Measurements from ENCODE around the gene SLC6A6.

DNA sequence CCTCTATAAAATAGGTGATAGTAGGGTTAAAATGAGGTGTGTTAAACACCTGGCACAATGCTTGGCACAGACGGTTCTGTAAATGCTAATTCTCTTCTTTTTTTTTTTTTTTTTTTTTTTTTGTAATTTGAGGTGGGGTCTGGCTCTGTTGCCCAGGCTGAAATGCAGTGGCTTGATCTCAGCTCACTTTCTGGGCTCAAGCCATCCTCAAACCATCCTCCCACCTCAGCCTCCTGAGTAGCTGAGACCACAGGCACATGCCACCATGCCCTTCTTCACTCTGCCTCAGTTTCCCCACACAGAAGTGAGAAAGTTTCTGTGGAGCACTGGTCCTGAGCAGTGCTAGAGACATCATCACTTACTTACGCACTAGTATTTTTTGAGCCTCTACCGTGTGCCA lies 57.4 kb downstream of the SLC6A6 start:
- no peak for TF ChIP-seq POLR2A (IDR thresholded peaks at IDR 0.05; ENCODE audit: low read depth, low read length)
- TF ChIP-seq POLR2AphosphoS5 (IDR thresholded peaks at IDR 0.05; ENCODE audit: low read depth, low read length): no peak
- TF ChIP-seq POU2F2 (IDR thresholded peaks at IDR 0.05; ENCODE audit: low read depth, low read length): no peak
- no peak for TF ChIP-seq TAF1 (IDR thresholded peaks at IDR 0.05; ENCODE audit: low read depth, low read length)
